Keratinocyte (primary cell): ENCODE measurements around the gene RPH3AL. TPM values are rescaled to one million over a fixed set of nuclear protein-coding genes. Genes with fewer than 3 reads are reported as not detected.

Experiments used
- DNase-seq: peaks from one replicate; pipeline ENCODE4 v3.0.0-alpha.2; 2011; ENCODE audit warnings: low read depth, missing footprints, low spot score
- FAIRE-seq: peaks from 2 replicates; lab custom pipeline; 2011; peaks lifted over from hg19 to GRCh38; lab: Jason Lieb, UNC
- H2AFZ ChIP-seq: 2 replicates; pipeline ENCODE4 v1.6.0; 2012; ENCODE audit warnings: low read length, control low read depth, inconsistent platforms; ENCODE audit not compliant: control insufficient read depth
- H3K27ac ChIP-seq: 2 replicates; pipeline ENCODE4 v1.5.1; 2011; ENCODE audit warnings: low read length; ENCODE audit not compliant: control insufficient read depth, insufficient read depth
- H3K27me3 ChIP-seq: 3 replicates; pipeline ENCODE4 v1.6.0; 2011; ENCODE audit warnings: low read length; ENCODE audit not compliant: control insufficient read depth, insufficient read depth; ENCODE audit errors: extremely low read depth
- H3K36me3 ChIP-seq, 2 experiments: 2 replicates in 1 of 2; 3 replicates in 1 of 2; pipeline ENCODE4 v1.5.1; 2011; ENCODE audit warnings: low read length in 2 of 2, mild to moderate bottlenecking in 1 of 2; ENCODE audit not compliant: control insufficient read depth in 2 of 2, insufficient read depth in 2 of 2; ENCODE audit errors: extremely low read depth in 1 of 2
- H3K4me1 ChIP-seq: 3 replicates; pipeline ENCODE4 v1.5.1; 2011; ENCODE audit warnings: low read length; ENCODE audit not compliant: control insufficient read depth, insufficient read depth; ENCODE audit errors: extremely low read depth
- H3K4me2 ChIP-seq: 3 replicates; pipeline ENCODE4 v1.6.0; 2011; ENCODE audit warnings: low read depth, low read length; ENCODE audit not compliant: control insufficient read depth, insufficient read depth; ENCODE audit errors: extremely low read depth
- H3K4me3 ChIP-seq, 3 experiments: fragments of 200-600 bp in 1 of 3; sonication (generic) in 1 of 3; 2 replicates in 2 of 3; 3 replicates in 1 of 3; pipeline ENCODE4 v1.5.1; 2011 to 2016; ENCODE audit warnings: low read length in 3 of 3, mild to moderate bottlenecking in 3 of 3, control low read depth in 2 of 3, inconsistent platforms in 1 of 3, low read depth in 1 of 3, mixed read lengths in 1 of 3, mixed run types in 1 of 3, moderate library complexity in 1 of 3; ENCODE audit not compliant: control insufficient read depth in 2 of 3, insufficient read depth in 2 of 3; ENCODE audit errors: extremely low read depth in 1 of 3
- H3K79me2 ChIP-seq: 2 replicates; pipeline ENCODE4 v1.6.0; 2012; ENCODE audit warnings: low read length; ENCODE audit not compliant: control insufficient read depth, insufficient read depth
- H3K9ac ChIP-seq: 3 replicates; pipeline ENCODE4 v1.6.0; 2011; ENCODE audit warnings: low read length; ENCODE audit not compliant: control insufficient read depth, insufficient read depth; ENCODE audit errors: extremely low read depth
- H3K9me1 ChIP-seq: 3 replicates; pipeline ENCODE4 v1.6.0; 2011; ENCODE audit warnings: low read length; ENCODE audit not compliant: control insufficient read depth, insufficient read depth; ENCODE audit errors: extremely low read depth
- H3K9me3 ChIP-seq: 2 replicates; pipeline ENCODE4 v1.5.1; 2012; ENCODE audit warnings: low read depth, low read length; ENCODE audit not compliant: control insufficient read depth
- H4K20me1 ChIP-seq: 3 replicates; pipeline ENCODE4 v1.6.0; 2011; ENCODE audit warnings: low read length; ENCODE audit not compliant: control insufficient read depth, insufficient read depth; ENCODE audit errors: extremely low read depth
- CTCF ChIP-seq, 3 experiments: IDR thresholded peaks in 1 of 3; conservative IDR thresholded peaks in 1 of 3; optimal IDR thresholded peaks in 1 of 3; 2 replicates in 2 of 3; 3 replicates in 1 of 3; pipeline versions ENCODE3 to v1.5.1; 2011; ENCODE audit warnings: low read length in 3 of 3, mild to moderate bottlenecking in 3 of 3, moderate library complexity in 2 of 3, control low read depth in 1 of 3, inconsistent platforms in 1 of 3; ENCODE audit not compliant: insufficient read depth in 2 of 3; ENCODE audit errors: extremely low read depth in 1 of 3
- EZH2 ChIP-seq: IDR thresholded peaks from one replicate; pipeline ENCODE4 v1.6.1; 2012; ENCODE audit warnings: inconsistent platforms, mild to moderate bottlenecking, low read length, moderate library complexity
- dilution Hi-C: fragments of 300-500 bp; cut with MboI; formaldehyde crosslinking; loops from one replicate; pipeline ENCODE4 v1.7.0; 2020; ENCODE audit warnings: low sequenced_read_pairs; ENCODE audit not compliant: extremely low pct_ligation_motif_present
- polyA plus RNA-seq, 5 experiments: library from polyadenylated mRNA; depleted of rRNA in 3 of 5; stranded (reverse) in 3 of 5; stranded (forward) in 1 of 5; unstranded in 1 of 5; fragments of >200 nt; gene quantifications; 1 replicate in 1 of 5; 2 replicates in 3 of 5; 3 replicates in 1 of 5; pipeline versions ENCODE4 v1.2.1 to v1.2.3, GENCODE V29; 2011 to 2012; ENCODE audit warnings: missing spikeins in 2 of 5, low read depth in 1 of 5, low replicate concordance in 1 of 5

The RPH3AL gene
- polyA plus RNA-seq, 1 donor (not counting 4 experiments of a cell fraction or from before 2014, with no cell fraction given) = 0.31 TPM

- Histone ChIP-seq H4K20me1 (no peaks in the 10 kb centered on the region), H3K4me1 (no peaks in the 10 kb centered on the region), H3K27ac (no peak overlapping the region), H3K9me1 (no peaks in the 10 kb centered on the region), H3K4me3 (no peak overlapping the region), H3K36me3 (no peaks in the 10 kb centered on the region), H3K9me3 (peaks cover 3% of the 10 kb centered on the region), H2AFZ (no peak overlapping the region), H3K4me2 (no peak overlapping the region), H3K27me3 (no peaks in the 10 kb centered on the region), H3K79me2 (no peaks in the 10 kb centered on the region), H3K9ac (no peak overlapping the region)
- FAIRE-seq = no peak
- TF ChIP-seq EZH2 (no peak), CTCF (optimal IDR thresholded peaks at IDR 0.05 in 1 of 3, IDR thresholded peaks at IDR 0.05 in 1 of 3, conservative IDR thresholded peaks at IDR 0.05 in 1 of 3; ENCODE audit: extremely low read depth in 1 of 3, insufficient read depth in 2 of 3, low read length in 3 of 3) (no peak)
- no peak for DNase-seq
- dilution Hi-C loops = no loop called here
Observed at GRCh38 chr17:246851-247421, 105.7 kb downstream of the RPH3AL start.

GRCh38 chr17:246226-246625 lies 106.4 kb downstream of the RPH3AL start:
- Histone ChIP-seq H3K4me2 (no peak overlapping the region), H3K4me1 (no peaks in the 10 kb centered on the region), H3K27ac (no peak overlapping the region), H3K36me3 (no peaks in the 10 kb centered on the region), H3K79me2 (no peaks in the 10 kb centered on the region), H3K9me1 (no peaks in the 10 kb centered on the region), H3K4me3 (no peak overlapping the region), H3K9ac (no peak overlapping the region), H3K27me3 (no peaks in the 10 kb centered on the region), H2AFZ (no peak overlapping the region), H4K20me1 (no peaks in the 10 kb centered on the region), H3K9me3 (peaks cover 3% of the 10 kb centered on the region)
- TF ChIP-seq CTCF (optimal IDR thresholded peaks at IDR 0.05 in 1 of 3, IDR thresholded peaks at IDR 0.05 in 1 of 3, conservative IDR thresholded peaks at IDR 0.05 in 1 of 3; ENCODE audit: extremely low read depth in 1 of 3, insufficient read depth in 2 of 3, low read length in 3 of 3) = no peak
- TF ChIP-seq EZH2 = no peak
- FAIRE-seq (no peak), DNase-seq (no peak)
- dilution Hi-C loops = no loop called here
